Heart left ventricle (tissue), 16 donors: ENCODE measurements around the gene SPECC1. TPM values are rescaled to one million over a fixed set of nuclear protein-coding genes. Genes with fewer than 3 reads are reported as not detected.

Source experiments
- ATAC-seq, 4 donors: fragments of 200-7000 bp; cut with Tn5 transposase; one replicate each; pipeline ENCODE4 v1.9.1; 2020 to 2022; ENCODE audit warnings: moderate library complexity in 4 of 4, mild to moderate bottlenecking in 3 of 4, moderate number of reproducible peaks in 1 of 4
- DNase-seq, 5 donors: peaks; one replicate each; pipeline ENCODE4 v3.0.0-alpha.2; 2020
- H3K27ac ChIP-seq, 12 donors: fragments of 200-600 bp; sonication (generic) in 4 of 12; one replicate each; pipeline versions ENCODE4 v1.5.0 to v1.8.0; 2016 to 2022; ENCODE audit warnings: mild to moderate bottlenecking in 2 of 12
- H3K27me3 ChIP-seq, 9 donors: fragments of 200-600 bp; sonication (generic) in 2 of 9; one replicate each; pipeline versions ENCODE4 v1.5.1 to v1.8.0; 2016 to 2022; ENCODE audit warnings: mild to moderate bottlenecking in 3 of 9
- H3K36me3 ChIP-seq, 9 donors: fragments of 200-600 bp; sonication (generic) in 2 of 9; one replicate each; pipeline versions ENCODE4 v1.5.0 to v1.8.0; 2018 to 2022; ENCODE audit warnings: mild to moderate bottlenecking in 2 of 9
- H3K4me1 ChIP-seq, 12 donors: fragments of 200-600 bp; sonication (generic) in 4 of 12; one replicate each; pipeline versions ENCODE4 v1.5.0 to v1.8.0; 2016 to 2022; ENCODE audit warnings: mild to moderate bottlenecking in 3 of 12
- H3K4me3 ChIP-seq, 12 donors: fragments of 200-600 bp; sonication (generic) in 4 of 12; one replicate each; pipeline versions ENCODE4 v1.5.0 to v1.8.0; 2017 to 2022; ENCODE audit warnings: mild to moderate bottlenecking in 9 of 12, moderate library complexity in 4 of 12
- H3K9me3 ChIP-seq, 12 donors: fragments of 200-600 bp; sonication (generic) in 4 of 12; one replicate each; pipeline versions ENCODE4 v1.5.0 to v1.8.0; 2016 to 2022; ENCODE audit warnings: mild to moderate bottlenecking in 1 of 12
- POLR2A ChIP-seq, 2 donors: fragments of 450-650 bp; IDR thresholded peaks; one replicate each; pipeline ENCODE4 v1.6.1; 2017; ENCODE audit warnings: antibody characterized with exemption in 2 of 2, mild to moderate bottlenecking in 2 of 2, moderate library complexity in 2 of 2
- WGBS, 4 donors: extraction: QIAGEN DNeasy Blood & Tissue Kit in 2 of 4; methylation state at CpG; one replicate each; pipeline versions ENCODE4 v1.1.5 to v1.1.7; 2013 to 2018; 5-methylcytosine and 5-hydroxymethylcytosine counted together
- intact Hi-C, 10 donors: fragments of 100-400 bp; cut with DNase I; formaldehyde crosslinking; loops; one replicate each; pipeline versions ENCODE4 v1.11.1 to v1.14.2; 2022
- polyA plus RNA-seq, 2 donors: library from polyadenylated mRNA; stranded (reverse); fragments of 200-250 nt; gene quantifications; one replicate each; pipeline ENCODE4 v1.2.3, GENCODE V29; 2013
- total RNA-seq, 9 donors: library from RNA; depleted of rRNA in 2 of 9; stranded (reverse); fragments of >200 nt in 2 of 9; fragmentation: NEBNext Ultra II Directional in 3 of 9; extraction: Animal tissue kit (Norgen Biotek cat#: 25700) in 3 of 9; gene quantifications; one replicate each; pipeline versions ENCODE4 v1.1.0 to v1.2.4, GENCODE V29; 2016 to 2023
- TF ChIP-seq, protein P1 (sequence below), 12 donors: fragments of 200-600 bp; sonication (generic) in 4 of 12; IDR thresholded peaks; one replicate each; pipeline versions ENCODE4 v1.5.0 to v1.8.0; 2018 to 2022; ENCODE audit warnings: antibody characterized with exemption in 12 of 12, mild to moderate bottlenecking in 5 of 12
- donor health status: ischemic (EF 13 %, LVEDD 7.1; RV severe dilation, severe dysfunction).
- donor health status: healthy with polysubstance abuse.
- donor health status: DM: no; HTN: yes; CAD: no.
- donor health status: DM: no; HTN: no; CAD: no.
- donor health status: ischemic (EF 25% LVEDD 6.9; RV normal size, moderate dysfunction).
- donor health status: ischemic (EF 25% LVEDD 5.7; RV mildly dilated, moderate dysfunction).
- donor health status: healthy.
- donor health status: DM: yes; HTN: yes; CAD: no.
- donor health status: ischemic (EF 35%, LVEDD 5.7; RV mildly dilated, moderate dysfunction).
- donor health status: nonischemic (EF 11% LVEDD 7.7; RV severe dilation, severe dysfunction).
- donor health status: DM: yes; HTN: yes; CAD: no.
- donor health status: PGD.
- donor health status: ischemic (EF 29% LVEDD 5.4; RV normal size, mild dysfunction).
- donor health status: nonischemic (EF 23%, LVEDD 6.1; RV moderate dilation, normal function).

The SPECC1 gene
- total and polyA plus RNA-seq, 11 donors, result 3.8 to 18.4 (median 10.6) TPM

DNA sequence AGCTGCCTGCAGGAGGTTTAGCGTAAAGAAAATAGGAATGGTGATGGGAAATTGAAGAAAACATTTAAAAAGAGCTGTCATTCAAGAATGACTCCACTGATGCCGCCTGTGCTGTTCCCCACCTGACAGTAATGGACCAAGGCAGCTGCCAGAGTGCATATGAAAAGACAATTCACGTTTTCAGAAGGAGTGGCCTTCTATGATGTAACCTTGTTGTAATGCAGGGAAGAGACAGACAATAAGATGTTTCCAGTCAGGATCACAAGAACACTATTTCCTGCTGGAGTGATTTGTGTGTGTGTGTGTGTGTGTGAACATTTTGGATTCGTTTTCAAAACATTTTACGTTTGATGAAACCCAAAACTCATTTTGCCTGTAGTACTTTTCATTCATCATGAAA is 254.4 kb downstream of the SPECC1 start:
- intact Hi-C loops, result loop anchor here in 1 of 10 donors (10.0 kb wide), 1 partner anchor 59 kb away; no protein-coding TSS in a partner anchor
- Histone ChIP-seq H3K4me1 (peaks cover 0 to 14% (median 6%) of the 10 kb centered on the region in 12 donors), H3K9me3 (no peaks in the 10 kb centered on the region), H3K36me3 (peaks cover 0 to 34% (median 17%) of the 10 kb centered on the region in 9 donors), H3K4me3 (no peak overlapping the region), H3K27me3 (no peaks in the 10 kb centered on the region), H3K27ac (no peak overlapping the region)
- ATAC-seq (no peak), DNase-seq (no peak)
- no peak for TF ChIP-seq POLR2A (IDR thresholded peaks at IDR 0.05)
- TF ChIP-seq, protein P1, sequence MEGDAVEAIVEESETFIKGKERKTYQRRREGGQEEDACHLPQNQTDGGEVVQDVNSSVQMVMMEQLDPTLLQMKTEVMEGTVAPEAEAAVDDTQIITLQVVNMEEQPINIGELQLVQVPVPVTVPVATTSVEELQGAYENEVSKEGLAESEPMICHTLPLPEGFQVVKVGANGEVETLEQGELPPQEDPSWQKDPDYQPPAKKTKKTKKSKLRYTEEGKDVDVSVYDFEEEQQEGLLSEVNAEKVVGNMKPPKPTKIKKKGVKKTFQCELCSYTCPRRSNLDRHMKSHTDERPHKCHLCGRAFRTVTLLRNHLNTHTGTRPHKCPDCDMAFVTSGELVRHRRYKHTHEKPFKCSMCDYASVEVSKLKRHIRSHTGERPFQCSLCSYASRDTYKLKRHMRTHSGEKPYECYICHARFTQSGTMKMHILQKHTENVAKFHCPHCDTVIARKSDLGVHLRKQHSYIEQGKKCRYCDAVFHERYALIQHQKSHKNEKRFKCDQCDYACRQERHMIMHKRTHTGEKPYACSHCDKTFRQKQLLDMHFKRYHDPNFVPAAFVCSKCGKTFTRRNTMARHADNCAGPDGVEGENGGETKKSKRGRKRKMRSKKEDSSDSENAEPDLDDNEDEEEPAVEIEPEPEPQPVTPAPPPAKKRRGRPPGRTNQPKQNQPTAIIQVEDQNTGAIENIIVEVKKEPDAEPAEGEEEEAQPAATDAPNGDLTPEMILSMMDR (IDR thresholded peaks at IDR 0.05), result no peak
- 68 to 73% (median 71%) methylated on average over 5 of the region's 5 CpGs for WGBS, 4 donors

DNA sequence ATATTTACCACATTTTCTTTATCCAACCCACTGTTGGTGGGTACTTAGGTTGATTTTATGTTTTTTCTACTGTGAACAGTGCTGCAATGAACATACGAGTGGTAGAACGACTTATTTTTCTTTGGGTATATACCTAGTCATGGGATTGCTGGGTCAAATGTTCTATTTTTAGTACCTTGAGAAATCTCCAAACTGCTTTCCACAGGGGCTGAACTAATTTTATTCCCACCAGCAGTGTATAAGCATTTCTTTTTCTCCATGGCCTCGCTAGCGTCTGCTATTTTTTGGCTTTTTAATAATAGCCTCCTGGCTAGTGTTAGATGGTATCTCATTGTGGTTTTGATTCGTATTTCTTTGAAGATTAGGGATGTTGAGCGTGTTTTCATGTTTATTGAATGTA is 255.8 kb downstream of the SPECC1 start:
- peaks cover 0 to 17% (median 6%) of the 10 kb centered on the region in 12 donors for H3K4me1 ChIP-seq
- ATAC-seq, result peak in 1 of 4 donors; percentile 44
- no peak overlapping the region for H3K27ac ChIP-seq
- WGBS, 4 donors, result 48 to 60% (median 54%) methylated on average over 6 of the region's 6 CpGs
- H3K9me3 ChIP-seq, result no peaks in the 10 kb centered on the region
- DNase-seq, result no peak
- no peak for TF ChIP-seq POLR2A (IDR thresholded peaks at IDR 0.05)
- TF ChIP-seq, protein P1 (IDR thresholded peaks at IDR 0.05), result no peak
- intact Hi-C loops, result loop anchor here in 1 of 10 donors (10.0 kb wide), 1 partner anchor 60 kb away; no protein-coding TSS in a partner anchor
- no peak overlapping the region for H3K4me3 ChIP-seq
- H3K27me3 ChIP-seq, result no peaks in the 10 kb centered on the region
- H3K36me3 ChIP-seq, result peaks cover 0 to 20% (median 9%) of the 10 kb centered on the region in 9 donors

DNA sequence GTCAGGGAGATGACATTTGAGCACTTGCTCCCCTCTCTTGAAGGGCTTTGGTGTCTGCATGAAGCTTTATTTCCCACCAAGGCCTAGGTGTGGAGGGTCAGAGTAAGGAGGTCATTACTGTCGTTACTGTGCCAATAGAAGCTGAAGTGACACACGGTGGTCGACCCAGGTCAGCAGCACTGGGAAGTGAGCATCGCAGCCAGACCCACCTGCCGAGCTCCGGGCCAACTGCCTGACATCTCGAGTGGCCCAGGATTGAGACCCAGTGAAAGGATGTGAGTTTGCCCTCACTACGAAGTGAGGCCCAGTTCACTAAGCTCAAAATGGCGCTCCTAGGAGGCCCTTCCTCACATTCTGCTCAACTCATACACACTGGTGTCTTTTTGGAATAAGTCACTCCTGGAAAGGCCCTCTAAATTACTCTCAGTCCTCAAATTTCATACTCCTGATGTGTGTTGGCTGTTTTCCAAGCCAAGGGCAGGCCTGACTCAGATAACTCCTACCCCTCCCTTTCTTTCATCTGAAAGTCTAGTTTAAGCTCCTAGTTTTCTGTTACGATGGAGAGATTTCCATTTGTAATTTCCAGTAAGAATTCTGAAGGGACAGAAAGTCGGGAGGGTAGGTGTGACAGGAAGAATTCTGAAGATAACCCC is 257.8 kb downstream of the SPECC1 start:
- 82 to 88% (median 86%) methylated on average over 11 of the region's 11 CpGs for WGBS, 4 donors
- intact Hi-C loops, result loop anchor here in 1 of 10 donors (10.0 kb wide), 1 partner anchor 62 kb away; no protein-coding TSS in a partner anchor
- no peak overlapping the region for H3K27ac ChIP-seq
- ATAC-seq, result peak in 1 of 4 donors; percentile 47
- DNase-seq, result no peak
- no peaks in the 10 kb centered on the region for H3K9me3 ChIP-seq
- no peak overlapping the region for H3K4me3 ChIP-seq
- TF ChIP-seq, protein P1 (IDR thresholded peaks at IDR 0.05), result no peak
- no peak for TF ChIP-seq POLR2A (IDR thresholded peaks at IDR 0.05)
- H3K27me3 ChIP-seq, result no peaks in the 10 kb centered on the region
- peaks cover 0 to 18% (median 6%) of the 10 kb centered on the region in 12 donors for H3K4me1 ChIP-seq
- peaks cover 0 to 4% (median 0%) of the 10 kb centered on the region in 9 donors for H3K36me3 ChIP-seq

DNA sequence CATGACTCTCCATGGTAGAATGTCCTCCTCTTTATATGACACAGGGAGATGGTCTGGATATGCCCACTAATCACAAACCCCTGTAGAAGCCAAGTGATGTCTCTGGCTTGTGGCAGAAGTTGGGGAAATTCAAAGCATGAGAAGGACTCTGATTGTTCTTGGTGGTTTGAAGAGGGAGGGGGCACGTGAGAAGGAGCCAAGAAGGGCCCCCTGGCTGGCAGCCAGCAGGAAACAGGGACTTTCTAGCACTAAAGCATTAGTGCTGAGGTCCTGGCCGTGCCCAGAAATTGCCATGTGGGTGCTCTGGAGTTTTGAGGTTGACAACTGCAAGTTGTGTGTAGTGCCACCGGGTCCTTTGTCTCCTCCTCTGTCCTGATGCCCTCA is 258.3 kb downstream of the SPECC1 start:
- no peak for DNase-seq
- no peak for TF ChIP-seq POLR2A (IDR thresholded peaks at IDR 0.05)
- TF ChIP-seq, protein P1 (IDR thresholded peaks at IDR 0.05), result no peak
- Histone ChIP-seq H3K36me3 (peaks cover 0 to 3% (median 0%) of the 10 kb centered on the region in 9 donors), H3K27me3 (no peaks in the 10 kb centered on the region), H3K4me1 (peaks cover 0 to 18% (median 6%) of the 10 kb centered on the region in 12 donors), H3K9me3 (no peaks in the 10 kb centered on the region), H3K27ac (no peak overlapping the region), H3K4me3 (no peak overlapping the region)
- no peak for ATAC-seq
- intact Hi-C loops, result loop anchor here in 1 of 10 donors (10.0 kb wide), 1 partner anchor 63 kb away; no protein-coding TSS in a partner anchor
- 32 to 42% (median 37%) methylated on average over 2 to 3 of the region's 3 CpGs for WGBS, 4 donors
